Measurements from ENCODE around the gene ASPG.

- TF ChIP-seq, protein P1, sequence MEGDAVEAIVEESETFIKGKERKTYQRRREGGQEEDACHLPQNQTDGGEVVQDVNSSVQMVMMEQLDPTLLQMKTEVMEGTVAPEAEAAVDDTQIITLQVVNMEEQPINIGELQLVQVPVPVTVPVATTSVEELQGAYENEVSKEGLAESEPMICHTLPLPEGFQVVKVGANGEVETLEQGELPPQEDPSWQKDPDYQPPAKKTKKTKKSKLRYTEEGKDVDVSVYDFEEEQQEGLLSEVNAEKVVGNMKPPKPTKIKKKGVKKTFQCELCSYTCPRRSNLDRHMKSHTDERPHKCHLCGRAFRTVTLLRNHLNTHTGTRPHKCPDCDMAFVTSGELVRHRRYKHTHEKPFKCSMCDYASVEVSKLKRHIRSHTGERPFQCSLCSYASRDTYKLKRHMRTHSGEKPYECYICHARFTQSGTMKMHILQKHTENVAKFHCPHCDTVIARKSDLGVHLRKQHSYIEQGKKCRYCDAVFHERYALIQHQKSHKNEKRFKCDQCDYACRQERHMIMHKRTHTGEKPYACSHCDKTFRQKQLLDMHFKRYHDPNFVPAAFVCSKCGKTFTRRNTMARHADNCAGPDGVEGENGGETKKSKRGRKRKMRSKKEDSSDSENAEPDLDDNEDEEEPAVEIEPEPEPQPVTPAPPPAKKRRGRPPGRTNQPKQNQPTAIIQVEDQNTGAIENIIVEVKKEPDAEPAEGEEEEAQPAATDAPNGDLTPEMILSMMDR (IDR thresholded peaks at IDR 0.05): no peak
- TF ChIP-seq POLR2AphosphoS5 (IDR thresholded peaks at IDR 0.05): no peak
Measured at GRCh38 chr14:104103061-104103445, 17.6 kb downstream of the ASPG start.
